ENCODE results near the gene POU2F3. TPM values are rescaled to one million over a fixed set of nuclear protein-coding genes. Genes with fewer than 3 reads are reported as not detected.
A peak's percentile ranks its signal among the peaks of the same experiment; 100 is the strongest.

Gene POU2F3
- total and polyA plus RNA-seq, 4 donors = 2.6 to 3.9 (median 3.1) TPM

GRCh38 chr11:120201653-120202052 is 38.3 kb upstream of the POU2F3 start:
- Histone ChIP-seq H3K4me1 (ENCODE audit: control insufficient read depth in 5 of 5, insufficient read depth in 5 of 5, low read length in 5 of 5) (peaks cover 0 to 23% (median 5%) of the 10 kb centered on the region in 5 donors), H3K36me3 (ENCODE audit: control insufficient read depth in 4 of 4, insufficient read depth in 4 of 4, low read length in 4 of 4) (no peaks in the 10 kb centered on the region), H3K9me3 (ENCODE audit: control insufficient read depth in 4 of 4, insufficient read depth in 3 of 4, low read length in 3 of 4) (peaks cover 0 to 2% (median 0%) of the 10 kb centered on the region in 4 donors), H3K9ac (ENCODE audit: insufficient read depth in 1 of 2, low read length in 2 of 2) (no peak overlapping the region), H3K27ac (ENCODE audit: low read depth in 1 of 2, low read length in 1 of 2) (no peak overlapping the region), H3K27me3 (ENCODE audit: control insufficient read depth in 3 of 3, insufficient read depth in 3 of 3, low read length in 2 of 3) (no peaks in the 10 kb centered on the region), H3K4me3 (no peak overlapping the region)
- WGBS, 2 donors = 59 to 63% methylated on average over 3 of the region's 3 CpGs
- DNase-seq = no peak
- no peak for ATAC-seq (ENCODE audit: insufficient read depth, low FRiP score)
- no peak for TF ChIP-seq CTCF (IDR thresholded peaks at IDR 0.05; ENCODE audit: control extremely low read depth, extremely low read depth)

- peak in 2 of 3 donors; percentile 33 to 72 for DNase-seq
- WGBS, 2 donors = 89 to 90% methylated on average over 4 of the region's 4 CpGs
- no peaks in the 10 kb centered on the region for H3K36me3 ChIP-seq (ENCODE audit: control insufficient read depth in 4 of 4, insufficient read depth in 4 of 4, low read length in 4 of 4)
- H3K4me3 ChIP-seq = no peak overlapping the region
- no peaks in the 10 kb centered on the region for H3K27me3 ChIP-seq (ENCODE audit: control insufficient read depth in 3 of 3, insufficient read depth in 3 of 3, low read length in 2 of 3)
- peaks cover 0 to 19% (median 3%) of the 10 kb centered on the region in 5 donors for H3K4me1 ChIP-seq (ENCODE audit: control insufficient read depth in 5 of 5, insufficient read depth in 5 of 5, low read length in 5 of 5)
- peaks cover 0 to 2% (median 0%) of the 10 kb centered on the region in 4 donors for H3K9me3 ChIP-seq (ENCODE audit: control insufficient read depth in 4 of 4, insufficient read depth in 3 of 4, low read length in 3 of 4)
- TF ChIP-seq CTCF (IDR thresholded peaks at IDR 0.05; ENCODE audit: control extremely low read depth, extremely low read depth) = no peak
- ATAC-seq (ENCODE audit: insufficient read depth, low FRiP score) = no peak
- H3K9ac ChIP-seq (ENCODE audit: insufficient read depth in 1 of 2, low read length in 2 of 2) = no peak overlapping the region
- H3K27ac ChIP-seq (ENCODE audit: low read depth in 1 of 2, low read length in 1 of 2) = no peak overlapping the region
These were observed 36.3 kb upstream of the POU2F3 start for GRCh38 chr11:120203626-120204025.

GRCh38 chr11:120205596-120206161 is 34.3 kb upstream of the POU2F3 start:
- no peak overlapping the region for H3K4me3 ChIP-seq
- no peak for TF ChIP-seq CTCF (IDR thresholded peaks at IDR 0.05; ENCODE audit: control extremely low read depth, extremely low read depth)
- no peak for ATAC-seq (ENCODE audit: insufficient read depth, low FRiP score)
- WGBS, 2 donors = 86 to 93% methylated on average over 7 of the region's 7 CpGs
- H3K9ac ChIP-seq (ENCODE audit: insufficient read depth in 1 of 2, low read length in 2 of 2) = no peak overlapping the region
- peaks cover 0 to 32% (median 13%) of the 10 kb centered on the region in 5 donors for H3K4me1 ChIP-seq (ENCODE audit: control insufficient read depth in 5 of 5, insufficient read depth in 5 of 5, low read length in 5 of 5)
- DNase-seq = no peak
- no peak overlapping the region for H3K27ac ChIP-seq (ENCODE audit: low read depth in 1 of 2, low read length in 1 of 2)
- H3K27me3 ChIP-seq (ENCODE audit: control insufficient read depth in 3 of 3, insufficient read depth in 3 of 3, low read length in 2 of 3) = no peaks in the 10 kb centered on the region
- H3K9me3 ChIP-seq (ENCODE audit: control insufficient read depth in 4 of 4, insufficient read depth in 3 of 4, low read length in 3 of 4) = peaks cover 0 to 2% (median 0%) of the 10 kb centered on the region in 4 donors
- H3K36me3 ChIP-seq (ENCODE audit: control insufficient read depth in 4 of 4, insufficient read depth in 4 of 4, low read length in 4 of 4) = no peaks in the 10 kb centered on the region

GRCh38 chr11:120207512-120207911 is 32.4 kb upstream of the POU2F3 start:
- no peaks in the 10 kb centered on the region for H3K9me3 ChIP-seq (ENCODE audit: control insufficient read depth in 4 of 4, insufficient read depth in 3 of 4, low read length in 3 of 4)
- H3K4me3 ChIP-seq = no peak overlapping the region
- H3K4me1 ChIP-seq (ENCODE audit: control insufficient read depth in 5 of 5, insufficient read depth in 5 of 5, low read length in 5 of 5) = peaks cover 0 to 32% (median 13%) of the 10 kb centered on the region in 5 donors
- H3K9ac ChIP-seq (ENCODE audit: insufficient read depth in 1 of 2, low read length in 2 of 2) = no peak overlapping the region
- TF ChIP-seq CTCF (IDR thresholded peaks at IDR 0.05; ENCODE audit: control extremely low read depth, extremely low read depth) = no peak
- H3K27ac ChIP-seq (ENCODE audit: low read depth in 1 of 2, low read length in 1 of 2) = no peak overlapping the region
- no peaks in the 10 kb centered on the region for H3K27me3 ChIP-seq (ENCODE audit: control insufficient read depth in 3 of 3, insufficient read depth in 3 of 3, low read length in 2 of 3)
- WGBS, 2 donors = 87 to 88% methylated on average over 7 of the region's 7 CpGs
- peak in 2 of 3 donors; percentile 47 to 58 for DNase-seq
- no peaks in the 10 kb centered on the region for H3K36me3 ChIP-seq (ENCODE audit: control insufficient read depth in 4 of 4, insufficient read depth in 4 of 4, low read length in 4 of 4)
- no peak for ATAC-seq (ENCODE audit: insufficient read depth, low FRiP score)

Measured in lung (tissue), 12 donors.